ENCODE measurements around the gene MAOB.

Gene MAOB

GRCh38 chrX:43718546-43718945 is 163.7 kb downstream of the MAOB start:
- peak; percentile 10 for DNase-seq (ENCODE audit: low read depth)
- H3K4me3 ChIP-seq (ENCODE audit: low read length), result no peak overlapping the region
- TF ChIP-seq CTCF (IDR thresholded peaks at IDR 0.05; ENCODE audit: insufficient read depth, low read depth, low read length, missing control alignments), result no peak

DNA sequence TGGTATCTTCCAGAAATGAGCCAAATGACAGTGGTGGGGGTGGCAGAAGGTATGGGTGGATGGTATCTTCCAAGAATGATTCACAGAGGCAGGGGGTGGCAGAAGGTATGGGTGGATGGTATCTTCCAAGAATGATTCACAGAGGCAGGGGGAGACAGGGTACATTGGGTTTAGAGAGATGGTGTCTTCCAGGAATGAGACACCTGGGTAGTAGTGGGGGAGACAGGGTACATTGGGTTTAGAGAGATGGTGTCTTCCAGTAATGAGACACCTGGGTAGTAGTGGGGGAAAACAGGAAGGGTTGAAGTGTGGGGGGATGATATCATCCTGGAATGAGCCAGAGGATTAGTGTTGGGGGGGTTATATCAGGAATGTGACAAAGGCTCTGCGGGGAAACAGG is 164.2 kb downstream of the MAOB start:
- no peak overlapping the region for H3K4me3 ChIP-seq (ENCODE audit: low read length)
- peak; percentile 17 for DNase-seq (ENCODE audit: low read depth)
- TF ChIP-seq CTCF (IDR thresholded peaks at IDR 0.05; ENCODE audit: insufficient read depth, low read depth, low read length, missing control alignments), result no peak

- peak; percentile 84 for DNase-seq (ENCODE audit: low read depth)
- no peak overlapping the region for H3K4me3 ChIP-seq (ENCODE audit: low read length)
- no peak for TF ChIP-seq CTCF (IDR thresholded peaks at IDR 0.05; ENCODE audit: insufficient read depth, low read depth, low read length, missing control alignments)
These were observed 165.1 kb downstream of the MAOB start for GRCh38 chrX:43717161-43717560.

DNA sequence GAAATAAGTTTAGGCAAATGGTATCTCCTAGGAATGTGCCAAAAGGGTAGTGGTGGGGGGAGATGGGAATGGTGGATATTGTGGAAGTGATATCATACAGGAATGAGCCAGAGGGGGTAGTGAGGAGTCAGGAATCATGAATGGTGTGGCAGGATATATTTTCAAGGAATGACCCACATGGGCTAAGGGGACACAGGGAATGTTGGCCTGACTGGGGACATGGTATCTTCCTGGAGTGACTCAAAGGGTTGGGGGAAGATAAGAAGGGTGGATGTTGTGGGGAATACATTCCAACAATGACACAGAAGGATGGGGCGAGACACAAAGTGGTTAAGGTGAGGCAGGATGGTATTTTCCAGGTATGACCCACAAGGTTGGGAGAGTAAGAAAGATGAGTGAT is 165.6 kb downstream of the MAOB start:
- TF ChIP-seq CTCF (IDR thresholded peaks at IDR 0.05; ENCODE audit: insufficient read depth, low read depth, low read length, missing control alignments), result no peak
- H3K4me3 ChIP-seq (ENCODE audit: low read length), result no peak overlapping the region
- DNase-seq (ENCODE audit: low read depth), result peak; percentile 73

Data from epithelial cell of esophagus (primary cell).